GM21423 (cell line): ENCODE data around the gene SPACA9.

Experiments
- ATAC-seq: cut with Tn5 transposase; IDR thresholded peaks from one replicate; pipeline ENCODE4 v1.9.1; 2021; ENCODE audit warnings: mild to moderate bottlenecking, moderate library complexity; ENCODE audit not compliant: unreplicated experiment

Gene SPACA9

DNA sequence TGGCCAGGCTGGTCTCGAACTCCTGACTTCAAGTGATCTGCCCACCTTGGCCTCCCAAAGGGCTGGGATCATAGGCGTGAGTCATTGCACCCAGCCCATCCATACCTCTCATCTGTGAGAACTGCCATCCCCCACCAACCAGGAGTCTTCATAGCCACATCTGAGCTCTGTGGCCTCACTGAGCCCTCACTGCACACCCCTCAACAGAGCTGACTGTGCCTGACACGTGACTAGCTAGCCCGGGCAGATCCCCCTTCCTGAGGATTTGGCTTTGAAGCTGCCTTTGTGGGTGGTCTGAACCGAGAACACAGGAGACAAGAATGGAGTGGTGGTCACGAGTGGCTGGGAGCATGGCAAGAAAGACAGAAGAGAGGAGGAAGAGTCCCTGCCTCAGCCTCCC is 16.2 kb upstream of the SPACA9 start:
- no peak for ATAC-seq

DNA sequence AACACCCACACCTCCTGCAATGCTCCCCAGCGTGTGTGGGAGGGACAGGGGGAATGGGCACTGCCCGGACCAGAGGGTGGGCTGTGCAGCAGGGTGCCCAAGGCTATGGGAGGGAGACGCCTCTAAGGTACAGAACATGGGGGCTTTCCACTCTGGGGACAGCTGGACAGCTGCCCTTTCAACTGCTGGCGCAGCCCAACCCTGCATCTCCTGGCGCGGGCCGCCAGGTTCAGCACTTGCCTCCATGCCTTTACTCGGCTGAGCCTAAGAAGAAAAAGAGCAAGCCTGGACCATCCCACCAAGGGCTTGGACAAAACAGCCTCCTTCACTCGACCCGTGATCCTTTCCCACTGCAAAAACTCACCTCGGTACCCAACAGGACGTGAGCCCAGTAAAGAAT is 15.6 kb upstream of the SPACA9 start:
- ATAC-seq = no peak

DNA sequence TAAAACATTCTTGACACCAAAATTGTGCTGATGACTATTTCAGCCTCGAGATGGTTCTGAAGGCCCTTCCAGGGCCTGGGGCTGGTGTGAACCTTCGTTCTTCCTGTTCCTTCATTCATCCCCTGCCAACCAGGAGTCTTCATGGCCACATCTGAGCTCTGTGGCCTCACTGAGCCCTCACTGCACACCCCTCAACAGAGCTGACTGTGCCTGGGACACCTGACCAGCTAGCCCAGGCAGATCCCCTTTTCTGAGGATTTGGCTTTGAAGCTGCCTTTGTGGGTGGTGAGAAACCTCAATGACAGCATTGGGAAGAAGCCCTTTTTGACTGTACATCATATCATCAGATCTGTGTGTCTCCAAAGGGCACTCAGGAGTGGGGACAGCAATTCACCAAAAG is 14.4 kb upstream of the SPACA9 start:
- no peak for ATAC-seq

DNA sequence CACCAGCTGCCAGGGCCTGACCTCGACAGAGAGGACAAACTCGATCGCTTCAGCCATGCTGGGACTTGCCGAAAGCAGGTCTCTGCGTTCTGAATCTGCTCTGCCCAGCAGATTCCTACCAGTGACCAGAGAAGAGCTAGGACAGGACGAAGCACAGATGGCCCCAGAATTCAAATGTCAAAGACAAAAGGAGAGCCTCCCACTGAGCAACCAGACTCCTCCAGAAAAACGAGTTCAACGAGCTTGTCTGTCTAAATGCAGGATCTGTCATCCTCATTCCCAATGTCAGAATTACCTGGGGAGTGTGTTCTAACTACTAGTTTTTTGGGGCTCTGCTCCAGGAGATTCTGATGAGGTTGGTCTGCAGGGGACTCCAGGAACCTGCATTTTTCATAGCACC is 14.0 kb upstream of the SPACA9 start:
- no peak for ATAC-seq

DNA sequence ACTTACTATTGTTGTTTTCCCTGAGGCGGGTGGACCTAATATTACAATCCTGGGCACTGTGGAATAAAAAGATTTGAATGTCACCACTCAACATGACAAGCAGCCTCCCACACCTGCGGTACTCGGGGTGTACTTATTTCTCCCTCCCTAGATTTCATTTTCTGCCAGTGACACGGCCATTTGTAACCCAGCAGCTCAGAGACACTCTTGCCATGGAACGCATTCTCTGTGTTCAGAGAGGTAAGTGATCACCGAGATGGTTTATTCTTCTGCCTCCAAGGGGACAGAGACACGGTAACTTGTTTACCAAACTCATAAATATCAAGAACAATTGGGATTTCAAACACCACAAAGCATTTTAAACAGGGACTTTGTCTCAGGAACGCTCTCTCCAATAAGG is 11.8 kb upstream of the SPACA9 start:
- ATAC-seq = no peak

DNA sequence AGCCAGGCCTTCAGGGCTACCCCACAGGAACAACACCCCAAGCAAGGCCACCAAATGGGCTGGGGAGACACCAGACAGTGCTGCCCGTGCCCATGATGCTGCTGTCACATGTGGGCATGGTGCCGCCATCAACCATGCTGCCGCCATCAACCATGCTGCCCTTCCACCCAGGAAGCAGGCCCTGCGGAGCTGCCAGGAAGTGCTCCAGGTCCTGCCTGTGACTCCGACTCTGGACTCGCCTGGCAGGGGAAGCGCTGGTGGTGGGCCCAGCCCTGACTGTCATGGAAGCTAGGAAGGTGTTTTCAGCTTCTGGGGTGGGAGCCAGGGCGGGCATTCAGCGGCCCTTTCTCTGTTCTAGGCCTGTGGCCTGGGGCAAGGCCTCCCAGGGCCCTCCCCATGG is 9.4 kb upstream of the SPACA9 start:
- ATAC-seq = no peak

DNA sequence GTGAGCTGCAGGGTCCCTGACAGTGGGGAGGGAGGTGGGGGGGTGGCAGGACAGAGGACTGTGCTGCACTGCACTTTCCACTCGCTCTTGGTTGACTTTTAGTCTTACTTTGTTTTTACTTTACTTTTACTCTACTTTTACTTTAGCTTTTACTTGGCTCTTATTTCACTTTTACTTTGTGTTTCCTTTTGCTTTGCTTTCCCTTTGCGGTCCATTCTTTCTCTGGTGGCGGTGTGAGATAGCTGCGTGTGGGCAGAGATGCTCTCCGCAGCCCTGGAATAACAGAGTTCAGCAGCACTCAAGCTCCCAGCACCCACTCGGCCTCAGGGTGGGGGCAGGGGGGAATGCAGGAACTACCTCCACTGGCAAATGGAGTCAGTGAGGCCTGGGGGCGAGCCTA is 5.3 kb upstream of the SPACA9 start:
- no peak for ATAC-seq

DNA sequence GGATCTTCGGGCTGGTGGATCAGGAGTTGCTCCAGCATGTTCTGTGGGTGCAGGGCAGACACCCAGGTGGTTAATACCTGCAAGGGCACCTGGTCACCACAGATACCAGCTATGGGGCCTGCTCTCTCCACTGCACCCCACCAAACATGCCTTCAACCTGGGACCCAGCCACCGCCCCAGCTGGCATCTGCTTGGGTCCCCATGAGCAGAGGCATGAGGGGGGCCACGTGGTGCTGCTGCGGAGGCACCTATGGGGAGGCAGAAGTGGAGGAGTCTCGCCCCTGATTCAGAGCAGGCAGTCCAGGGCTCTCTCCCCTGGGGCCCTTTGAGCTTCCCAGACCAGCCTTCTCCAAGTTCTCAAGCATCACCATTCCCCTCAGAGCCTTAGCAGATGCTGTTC is 3.5 kb upstream of the SPACA9 start:
- no peak for ATAC-seq

DNA sequence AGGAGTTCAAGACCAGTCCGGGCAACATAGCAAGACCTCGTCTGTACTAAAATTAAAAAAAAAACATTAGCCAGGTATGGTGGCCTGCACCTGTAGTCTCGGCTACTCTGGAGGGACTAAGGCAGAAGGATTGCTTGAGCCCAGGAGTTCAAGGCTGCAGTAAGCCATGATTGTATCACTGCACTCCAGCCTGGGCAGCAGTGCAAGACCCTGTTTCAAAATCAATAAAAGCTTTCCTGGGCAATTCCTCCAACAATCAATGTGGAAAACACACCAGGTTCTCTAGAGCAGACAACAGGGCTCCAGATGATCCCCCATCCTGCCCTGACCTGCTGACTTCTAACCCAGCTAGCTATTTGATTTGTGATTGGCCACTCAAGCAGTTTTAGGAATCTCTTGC is 1.8 kb upstream of the SPACA9 start:
- no peak for ATAC-seq

DNA sequence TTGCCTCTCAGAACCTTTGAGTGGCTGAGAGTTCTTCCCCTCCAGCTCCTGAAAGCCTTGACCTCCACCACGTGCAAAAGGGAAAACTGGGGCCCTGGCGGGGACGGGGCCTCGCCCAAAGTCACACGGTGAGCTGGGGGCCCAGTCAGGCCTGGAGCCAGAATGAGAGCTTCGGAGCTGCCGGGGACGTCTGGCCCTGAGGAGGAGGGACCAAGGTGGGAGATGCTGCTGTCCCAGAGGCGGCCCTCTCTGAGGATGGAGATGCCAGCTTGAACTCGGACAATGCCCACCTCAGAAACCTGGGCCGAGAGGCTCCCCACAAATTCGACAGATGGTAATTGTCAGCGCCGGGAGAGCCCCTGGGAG is 1.3 kb upstream of the SPACA9 start:
- ATAC-seq = no peak

DNA sequence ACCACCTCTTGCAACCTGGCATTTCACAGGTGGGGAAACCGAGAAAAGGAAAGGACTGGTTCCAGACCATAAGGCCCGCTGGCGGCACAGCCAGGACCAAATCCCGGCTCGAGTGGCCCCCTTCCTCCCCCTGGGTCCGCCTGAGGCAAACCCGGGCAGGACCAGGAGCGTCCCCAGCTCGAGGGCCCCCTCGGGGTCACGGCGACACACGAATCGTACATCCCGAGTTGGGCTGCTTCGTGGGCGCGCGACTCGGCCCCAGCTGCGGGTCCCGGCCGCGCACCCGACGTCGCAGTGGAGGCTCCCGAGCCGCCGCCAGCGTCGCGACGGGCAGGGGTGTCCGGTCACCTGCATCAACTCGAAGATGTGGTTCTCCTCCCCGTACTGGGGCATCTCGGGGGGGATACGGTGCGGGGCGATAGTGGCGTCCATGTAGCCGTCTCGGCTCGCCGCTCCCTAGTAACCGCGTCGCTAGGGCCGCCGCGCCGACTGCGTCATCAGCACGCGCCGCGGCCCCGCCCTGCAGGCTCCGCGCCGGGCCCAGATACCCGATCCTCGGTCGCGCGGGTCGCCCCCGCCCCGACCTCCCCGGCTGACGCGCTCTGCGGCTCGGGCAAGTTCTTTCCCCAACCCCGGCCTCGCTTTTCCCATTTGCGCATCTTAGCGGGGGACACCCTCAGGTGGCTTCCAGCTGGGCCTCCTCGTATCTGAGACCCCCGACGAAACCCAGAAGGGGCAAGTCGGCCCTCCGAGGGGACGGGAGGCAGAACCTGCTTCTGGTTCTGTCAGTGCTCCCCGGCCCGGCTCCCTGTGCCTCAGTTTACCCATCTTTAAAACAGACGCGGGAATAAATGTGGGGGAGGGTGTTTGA is 639 bp upstream of the SPACA9 start, which contains the start of gene AK8:
TSS of gene AK8 (minus strand) at position 461 of the 871 bp plus-strand sequence. CDS start at position 432, 29 bp downstream.
- peak; percentile 86 for ATAC-seq

DNA sequence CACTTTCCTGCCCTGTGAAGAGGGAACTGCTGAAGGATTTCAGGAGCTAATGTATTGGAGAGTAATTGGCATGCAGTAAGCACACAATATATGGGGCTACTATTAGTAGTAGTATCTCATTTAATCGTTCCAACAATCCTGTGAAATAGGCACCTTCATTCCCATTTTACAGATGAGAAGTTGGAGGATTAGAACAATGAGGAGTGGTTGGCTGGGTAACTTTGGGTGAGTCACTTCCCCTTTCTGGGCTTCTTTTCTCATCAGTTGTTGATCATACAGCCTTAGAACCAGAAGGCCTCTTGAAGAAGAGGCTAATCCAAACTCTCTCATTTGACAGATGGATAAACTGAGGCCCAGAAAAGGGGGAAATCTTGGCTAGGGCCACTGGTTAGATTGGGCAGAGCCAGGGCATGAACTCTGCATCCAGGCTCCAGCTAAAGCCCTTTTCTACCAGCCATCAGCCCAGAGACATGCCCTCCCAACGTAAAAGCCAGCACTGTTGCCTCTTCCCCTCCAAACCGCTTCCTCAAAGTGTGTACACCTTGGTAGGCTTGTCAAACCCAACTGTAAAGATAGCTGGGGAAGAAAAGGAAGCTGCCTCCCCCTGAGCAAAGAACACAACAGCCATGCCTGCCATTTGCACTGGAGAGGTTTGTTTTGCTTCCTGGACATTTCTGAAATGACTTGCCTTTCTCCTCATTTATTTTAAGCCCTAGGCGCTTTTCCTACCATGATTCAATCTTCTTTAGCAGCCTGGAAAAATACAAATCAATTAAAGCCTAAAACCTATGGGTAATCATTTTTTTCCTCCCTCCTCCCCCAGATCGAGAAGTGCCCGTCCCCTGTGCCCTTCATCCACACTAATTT is 992 bp downstream of the SPACA9 start:
- no peak for ATAC-seq

DNA sequence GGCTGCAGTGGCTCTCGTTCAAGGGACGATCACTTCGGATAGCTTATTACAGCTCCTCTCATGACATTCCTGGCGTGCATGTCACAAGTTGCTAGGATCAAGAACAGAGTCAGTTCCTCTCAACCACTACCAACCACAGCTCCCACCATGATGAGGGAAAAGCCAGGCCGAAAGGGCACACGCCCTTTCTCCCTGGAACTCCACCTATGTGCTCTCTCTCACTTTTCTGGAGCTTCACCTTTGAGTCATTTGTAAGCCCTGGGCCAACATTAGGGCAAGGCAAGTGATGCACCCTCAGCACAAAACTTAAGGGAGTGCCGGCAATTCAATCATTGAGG is 1.6 kb downstream of the SPACA9 start:
- no peak for ATAC-seq

DNA sequence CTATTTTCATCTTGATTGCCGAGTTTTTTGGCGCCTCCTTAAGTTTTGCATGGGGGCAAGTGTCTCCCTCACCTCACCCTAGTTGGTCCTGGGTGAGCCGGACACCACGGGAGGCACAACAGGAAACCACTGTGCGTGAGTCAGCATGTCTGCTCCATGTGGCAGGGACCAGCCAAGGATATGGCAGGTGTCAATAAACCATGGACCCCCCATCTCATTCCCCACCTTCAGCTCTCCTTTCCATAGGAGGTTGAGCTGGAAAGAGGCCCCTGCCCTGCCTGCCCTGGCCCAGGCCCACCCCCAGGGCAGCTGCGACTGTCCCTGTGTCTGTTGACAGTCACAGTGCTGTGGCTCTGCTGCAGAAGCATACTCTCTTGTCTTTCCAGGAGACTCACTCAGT is 3.1 kb downstream of the SPACA9 start:
- ATAC-seq = no peak

DNA sequence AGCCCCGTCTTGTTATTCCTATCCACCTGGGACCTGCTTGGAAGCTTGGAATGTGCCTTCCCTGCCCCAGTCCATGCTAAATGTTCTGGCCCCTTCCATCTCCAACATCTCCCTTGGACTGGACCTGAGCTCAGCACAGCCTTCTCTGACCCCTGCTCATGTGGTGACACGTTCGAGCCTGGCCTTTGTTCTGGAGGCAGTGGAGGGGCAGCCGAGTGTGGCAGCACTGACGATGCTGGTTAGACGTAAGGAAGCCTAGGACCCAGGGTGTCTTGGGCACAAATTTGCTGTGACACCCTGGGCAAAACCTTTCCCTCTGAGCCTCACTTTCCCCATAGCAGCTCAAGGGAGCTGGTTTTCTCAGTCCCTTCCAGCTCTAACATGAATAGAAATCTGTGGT is 3.9 kb downstream of the SPACA9 start:
- ATAC-seq = no peak

DNA sequence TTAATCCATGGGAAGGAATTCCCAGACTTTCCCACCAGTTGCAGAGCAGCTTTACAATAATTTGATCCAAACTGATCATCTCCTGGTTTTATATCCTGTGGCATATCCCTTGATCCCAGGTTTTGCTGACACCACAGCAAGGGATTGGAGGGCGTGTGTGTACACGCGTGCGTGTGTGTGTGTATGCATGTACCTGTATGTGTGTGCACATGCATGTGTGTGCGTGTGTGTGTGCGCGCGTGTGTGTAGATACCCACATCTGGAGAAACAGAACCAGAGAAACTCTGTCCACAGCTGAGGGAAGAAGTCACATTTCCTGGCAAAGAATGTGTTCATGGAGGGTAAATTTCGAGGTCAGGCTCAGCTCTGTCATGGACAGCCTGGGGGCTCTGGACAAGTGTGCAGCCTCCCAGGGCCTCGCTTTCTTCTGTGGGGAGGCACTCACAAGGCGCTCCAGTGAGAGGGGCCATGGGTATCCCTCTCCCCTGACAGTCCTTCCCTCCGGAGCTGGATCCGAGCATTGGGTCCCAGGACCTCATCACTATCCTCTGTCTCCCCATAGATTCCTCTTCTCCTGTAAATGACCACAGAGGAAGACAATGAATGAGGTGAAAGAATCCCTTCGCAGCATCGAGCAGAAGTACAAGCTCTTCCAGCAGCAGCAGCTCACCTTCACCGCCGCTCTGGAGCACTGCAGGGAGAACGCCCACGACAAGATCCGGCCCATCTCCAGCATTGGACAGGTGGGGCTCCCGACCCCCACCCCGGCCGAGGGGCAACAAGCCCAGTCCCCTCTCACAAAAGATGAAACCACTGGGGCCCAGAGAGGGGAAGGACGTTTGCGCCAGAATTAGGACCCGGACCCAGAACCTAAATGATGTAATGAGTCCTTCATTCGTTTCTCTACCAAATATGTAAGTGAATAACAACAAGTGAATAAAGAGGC is 4.9 kb downstream of the SPACA9 start:
- ATAC-seq = no peak

DNA sequence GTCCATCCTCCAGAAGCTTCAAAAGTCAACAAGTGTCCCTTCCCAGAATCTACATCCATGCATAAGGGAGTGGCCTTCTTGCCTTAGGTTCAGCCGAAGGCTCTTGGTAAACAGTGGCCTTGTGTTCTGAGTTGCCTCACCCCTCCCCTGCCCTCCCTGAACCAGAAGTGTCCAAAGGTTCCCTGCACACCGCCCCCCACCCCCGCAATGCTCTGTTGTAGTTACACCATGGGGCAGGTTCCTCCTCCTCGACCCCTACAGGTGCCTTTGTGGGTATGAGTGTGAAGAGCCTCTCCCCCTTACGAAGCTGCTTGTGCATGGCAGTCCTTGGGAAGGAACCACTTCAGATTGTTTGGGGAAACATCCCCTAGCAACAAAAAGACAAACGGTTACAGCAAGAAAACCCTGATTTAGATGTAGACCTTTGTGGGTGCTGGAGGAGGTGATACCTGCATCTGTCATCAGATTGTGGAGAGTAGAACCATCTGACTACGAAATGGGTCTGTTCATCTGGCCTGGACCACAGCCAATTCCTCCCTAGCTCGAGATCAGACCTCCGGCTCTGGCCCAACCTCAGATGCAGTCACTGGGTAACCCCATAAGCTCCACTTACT is 7.1 kb downstream of the SPACA9 start:
- ATAC-seq = no peak

DNA sequence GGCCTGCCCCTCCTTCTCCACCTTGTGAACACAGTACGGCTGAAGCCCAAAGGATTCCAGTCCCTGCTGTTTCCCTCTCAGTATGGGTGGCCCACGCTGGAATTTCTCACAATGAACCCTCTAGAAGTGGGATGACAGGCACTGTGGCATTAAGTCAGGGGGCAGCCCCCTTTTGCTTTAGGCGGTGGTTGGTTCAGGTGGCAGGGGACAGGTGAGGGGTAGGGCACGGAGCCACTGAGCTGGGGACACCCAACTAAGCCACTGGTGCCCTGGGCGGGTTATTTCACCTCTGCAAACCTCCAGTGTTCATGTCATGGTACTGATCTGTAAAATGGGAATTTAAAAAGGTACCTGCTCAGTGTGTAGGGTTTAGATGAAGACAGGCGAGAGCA is 7.6 kb downstream of the SPACA9 start:
- no peak for ATAC-seq

DNA sequence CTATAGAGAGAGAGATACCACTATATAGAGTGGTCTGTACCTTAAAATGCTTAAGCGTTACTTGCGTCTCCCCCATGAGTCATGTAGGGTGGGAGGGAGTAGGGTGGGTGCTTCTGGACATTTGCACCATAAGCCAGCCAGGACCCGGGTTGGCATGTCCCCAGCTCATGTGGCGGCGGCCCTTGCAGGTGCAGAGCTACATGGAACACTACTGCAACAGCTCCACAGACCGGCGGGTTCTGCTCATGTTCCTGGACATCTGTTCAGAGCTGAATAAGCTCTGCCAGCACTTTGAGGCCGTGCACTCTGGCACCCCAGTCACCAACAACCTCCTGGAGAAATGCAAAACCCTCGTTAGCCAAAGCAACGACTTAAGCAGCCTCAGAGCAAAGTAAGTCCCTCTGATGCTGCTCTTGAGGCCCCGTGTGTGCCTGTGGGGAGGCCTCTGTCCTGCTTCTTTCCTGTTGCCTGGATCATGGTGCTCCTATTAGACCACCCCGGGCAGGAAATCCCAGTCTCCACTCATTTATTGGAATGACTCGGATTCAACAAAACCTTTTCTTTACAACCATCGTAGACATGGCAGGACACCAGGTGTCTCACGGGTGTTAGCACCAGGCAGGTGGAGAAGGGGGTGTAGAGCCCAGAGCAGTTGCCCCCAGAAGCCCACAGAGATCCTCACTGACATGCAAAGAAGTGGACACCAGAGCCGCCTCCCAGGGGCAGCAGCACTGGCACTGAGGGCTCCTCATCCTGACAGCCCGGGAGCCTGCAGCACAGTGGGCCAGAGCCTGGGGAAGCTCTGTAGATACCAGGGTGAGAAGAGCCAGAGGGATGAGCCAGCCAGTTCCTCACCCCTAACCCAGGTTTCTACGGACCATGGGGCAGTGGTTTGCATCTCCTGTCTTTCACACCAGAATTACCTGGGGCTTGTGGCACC is 8.8 kb downstream of the SPACA9 start:
- no peak for ATAC-seq

DNA sequence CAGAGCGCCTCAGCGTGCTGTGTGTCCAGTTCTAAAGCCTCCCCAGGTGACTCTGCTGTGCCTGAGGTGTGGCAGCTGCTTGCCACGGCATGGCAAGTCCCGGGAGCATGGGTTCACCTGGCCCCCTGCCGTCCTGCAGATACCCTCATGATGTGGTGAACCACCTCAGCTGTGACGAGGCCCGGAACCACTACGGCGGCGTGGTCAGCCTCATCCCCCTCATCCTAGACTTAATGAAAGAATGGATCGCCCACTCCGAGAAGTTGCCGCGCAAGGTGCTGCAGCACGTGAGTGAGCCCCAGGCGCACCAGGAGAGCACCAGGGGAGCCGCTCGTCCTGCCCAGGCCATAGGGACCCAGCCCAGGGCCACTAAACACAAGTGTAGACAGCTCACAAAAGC is 9.5 kb downstream of the SPACA9 start:
- ATAC-seq = no peak
